GM13977 (cell line): ENCODE data around the gene RAB3GAP1.

ENCODE experiments used
- DNase-seq: peaks from one replicate; pipeline ENCODE4 v3.0.0; 2012; ENCODE audit warnings: low spot score
- in situ Hi-C: fragments of 300-500 bp; cut with MboI; formaldehyde crosslinking; loops from one replicate; pipeline ENCODE4 v1.12.0; 2022; ENCODE audit warnings: low sequenced_read_pairs, low pct_unique_long_range_greater_than_20kb, mixed read lengths, inconsistent platforms; ENCODE audit not compliant: unreplicated experiment
- TF ChIP-seq, protein P1 (sequence below): IDR thresholded peaks from 2 replicates; pipeline ENCODE4 v1.5.1; 2012; ENCODE audit warnings: mild to moderate bottlenecking, control low read depth; ENCODE audit not compliant: insufficient read depth; ENCODE audit errors: extremely low read depth, missing control alignments

RAB3GAP1 gene

DNA sequence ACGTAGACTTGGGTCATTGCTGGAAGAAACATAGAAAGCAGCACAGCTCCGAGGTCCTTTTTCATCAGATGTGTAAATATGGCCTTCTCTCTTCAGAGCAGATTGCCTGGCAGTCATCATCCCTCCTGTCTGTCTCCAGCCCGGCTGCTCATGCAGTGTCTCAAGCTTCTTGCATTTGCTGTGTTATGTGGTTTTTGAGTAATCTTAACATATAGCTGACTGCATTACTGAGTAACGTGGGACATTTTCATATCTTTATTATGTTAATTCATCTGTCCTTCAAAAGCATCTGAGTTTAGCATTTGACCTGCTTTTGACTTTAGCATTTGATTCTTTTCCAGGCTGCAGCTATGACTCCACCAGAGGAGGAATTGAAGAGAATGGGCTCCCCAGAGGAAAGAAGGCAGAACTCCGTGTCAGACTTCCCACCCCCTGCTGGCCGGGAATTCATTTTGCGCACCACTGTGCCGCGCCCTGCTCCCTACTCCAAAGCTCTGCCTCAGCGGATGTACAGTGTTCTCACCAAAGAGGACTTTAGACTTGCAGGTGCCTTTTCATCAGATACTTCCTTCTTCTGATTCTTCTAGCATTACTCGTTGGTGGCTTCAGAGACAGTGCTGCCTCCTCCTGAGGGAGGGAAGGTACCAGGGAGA is 116.2 kb downstream of the RAB3GAP1 start:
- TF ChIP-seq, protein P1, sequence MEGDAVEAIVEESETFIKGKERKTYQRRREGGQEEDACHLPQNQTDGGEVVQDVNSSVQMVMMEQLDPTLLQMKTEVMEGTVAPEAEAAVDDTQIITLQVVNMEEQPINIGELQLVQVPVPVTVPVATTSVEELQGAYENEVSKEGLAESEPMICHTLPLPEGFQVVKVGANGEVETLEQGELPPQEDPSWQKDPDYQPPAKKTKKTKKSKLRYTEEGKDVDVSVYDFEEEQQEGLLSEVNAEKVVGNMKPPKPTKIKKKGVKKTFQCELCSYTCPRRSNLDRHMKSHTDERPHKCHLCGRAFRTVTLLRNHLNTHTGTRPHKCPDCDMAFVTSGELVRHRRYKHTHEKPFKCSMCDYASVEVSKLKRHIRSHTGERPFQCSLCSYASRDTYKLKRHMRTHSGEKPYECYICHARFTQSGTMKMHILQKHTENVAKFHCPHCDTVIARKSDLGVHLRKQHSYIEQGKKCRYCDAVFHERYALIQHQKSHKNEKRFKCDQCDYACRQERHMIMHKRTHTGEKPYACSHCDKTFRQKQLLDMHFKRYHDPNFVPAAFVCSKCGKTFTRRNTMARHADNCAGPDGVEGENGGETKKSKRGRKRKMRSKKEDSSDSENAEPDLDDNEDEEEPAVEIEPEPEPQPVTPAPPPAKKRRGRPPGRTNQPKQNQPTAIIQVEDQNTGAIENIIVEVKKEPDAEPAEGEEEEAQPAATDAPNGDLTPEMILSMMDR, result no peak
- in situ Hi-C loops, result no loop called here
- DNase-seq, result no peak

DNA sequence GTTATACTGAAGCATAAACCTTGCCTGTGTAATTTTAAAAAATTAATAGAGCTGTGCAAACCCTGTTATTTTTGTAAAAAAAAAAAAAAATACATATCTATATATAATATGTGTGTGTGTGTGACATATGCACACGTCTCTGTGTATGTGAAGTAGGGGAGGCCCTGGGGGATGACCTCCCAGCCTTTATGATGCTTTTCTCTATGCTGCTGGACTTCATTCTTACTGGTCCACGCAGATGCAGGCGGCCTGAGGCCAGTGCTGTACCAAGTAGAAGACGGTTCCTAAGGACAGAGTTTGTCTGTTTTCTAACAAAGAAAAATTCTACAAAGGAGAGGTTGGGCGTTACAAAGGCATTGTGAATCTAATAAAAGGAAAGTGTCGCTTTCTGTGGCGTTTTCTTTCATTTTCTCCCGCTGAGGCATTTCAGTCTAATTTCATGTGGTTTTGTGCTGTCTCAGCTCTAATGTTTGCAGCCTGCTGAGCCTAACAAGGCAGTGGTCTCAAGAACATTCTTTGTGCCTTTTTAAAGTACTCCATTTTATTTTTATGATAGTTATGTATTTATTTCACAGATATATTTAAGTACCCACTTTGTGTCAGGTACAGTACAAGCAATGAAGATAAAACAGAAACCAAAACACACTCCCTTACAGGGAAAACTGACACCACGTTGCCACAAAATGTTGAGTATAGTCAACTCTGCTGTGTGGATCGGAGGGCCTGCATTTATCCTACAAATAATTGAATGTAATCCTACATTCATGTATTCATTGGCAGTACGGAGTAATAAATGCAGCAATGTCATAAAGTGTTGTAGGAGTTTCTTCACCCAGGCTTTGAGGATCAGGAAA is 118.0 kb downstream of the RAB3GAP1 start:
- in situ Hi-C loops, result no loop called here
- TF ChIP-seq, protein P1, result no peak
- no peak for DNase-seq

DNA sequence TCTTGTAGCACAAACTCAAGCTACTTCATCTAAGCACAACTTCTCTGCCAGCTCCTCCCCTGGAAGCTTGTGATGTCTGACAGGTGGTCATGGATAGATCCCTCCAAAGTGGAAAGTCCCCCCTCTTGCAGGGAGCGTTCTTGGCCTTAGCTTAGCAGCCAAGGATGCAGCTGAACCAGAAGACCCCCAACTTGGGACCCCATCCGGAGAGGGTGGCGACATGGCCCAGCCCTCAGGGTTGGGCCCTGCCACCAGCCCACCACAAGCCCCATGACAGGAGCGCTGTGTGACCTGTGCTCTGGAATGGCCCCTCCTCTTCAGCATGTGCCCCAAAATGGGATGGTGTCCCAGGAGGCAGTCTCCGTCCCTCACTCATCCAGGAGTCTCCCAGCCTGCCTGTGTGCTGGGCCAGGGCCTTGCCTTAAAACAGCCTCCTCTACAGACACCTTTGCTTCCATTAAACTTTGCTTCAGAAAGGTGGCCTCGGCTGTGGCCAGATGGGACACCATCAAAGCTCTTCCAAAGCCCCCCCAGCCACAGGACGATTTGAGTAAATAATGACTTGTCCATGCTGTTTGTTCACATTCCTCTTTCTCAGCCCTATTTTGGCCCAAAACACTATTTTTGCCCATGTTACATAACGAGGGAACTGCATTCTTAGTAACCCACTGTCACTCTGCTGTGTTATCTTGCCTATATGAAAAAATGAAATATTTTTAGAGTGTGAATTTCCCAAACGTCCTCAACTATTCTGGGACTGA is 122.1 kb downstream of the RAB3GAP1 start:
- in situ Hi-C loops, result no loop called here
- TF ChIP-seq, protein P1, result no peak
- DNase-seq, result no peak

DNA sequence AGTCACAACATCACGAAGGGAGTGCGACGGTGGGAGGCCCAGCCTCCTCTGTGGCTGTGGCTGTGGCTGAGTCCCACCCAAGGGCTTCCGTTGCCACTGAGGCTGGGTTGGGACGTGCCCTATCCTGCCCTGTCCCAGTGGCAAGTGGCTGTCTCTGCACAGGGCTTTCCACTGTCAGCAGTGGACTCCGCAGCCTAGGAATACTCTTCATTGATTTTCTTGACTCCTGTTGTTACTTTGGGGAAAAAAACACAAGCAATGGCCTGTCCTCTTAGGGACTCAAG is 122.7 kb downstream of the RAB3GAP1 start:
- no peak for DNase-seq

DNA sequence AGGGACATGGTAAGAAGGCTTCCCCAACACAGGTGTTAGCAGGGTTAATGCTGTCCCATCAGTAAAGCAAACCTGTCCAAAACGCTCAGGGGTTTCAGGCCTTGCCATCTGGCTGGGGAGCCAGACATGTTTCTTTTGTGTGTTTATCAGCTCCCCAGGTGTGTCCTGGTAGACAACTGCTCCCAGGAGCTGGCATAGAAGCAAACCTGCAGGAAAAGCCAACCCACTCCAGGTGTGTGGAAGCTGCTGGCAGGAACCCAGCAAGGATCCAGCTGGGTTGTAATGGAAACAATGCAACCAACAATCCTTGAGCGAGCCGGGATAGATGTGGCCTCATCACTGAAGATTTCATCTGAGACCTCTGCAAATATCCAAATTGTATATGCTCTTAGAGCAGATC is 123.1 kb downstream of the RAB3GAP1 start:
- TF ChIP-seq, protein P1, result no peak
- in situ Hi-C loops, result no loop called here

More for the DNA sequence above, 122.7 kb downstream of the RAB3GAP1 start:
- in situ Hi-C loops, result no loop called here
- TF ChIP-seq, protein P1, result no peak

DNA sequence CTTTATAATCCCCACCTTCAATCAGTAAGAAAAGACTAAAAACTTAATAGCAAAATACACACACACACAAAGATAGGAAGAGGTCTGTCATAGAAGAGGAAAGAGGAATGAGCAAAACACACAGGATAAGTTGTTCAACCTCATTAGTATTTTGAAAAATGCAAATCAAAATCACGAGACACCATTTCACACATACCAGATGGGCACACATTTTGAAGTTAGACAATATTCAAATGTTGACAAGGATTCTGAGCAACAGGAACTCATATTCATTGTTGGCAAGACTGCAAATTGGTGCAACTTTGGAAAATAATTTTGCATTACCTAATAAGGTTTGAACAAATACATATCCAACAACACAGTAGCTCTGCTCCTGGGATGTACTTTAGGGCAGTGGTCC is 127.6 kb downstream of the RAB3GAP1 start:
- DNase-seq, result no peak
- TF ChIP-seq, protein P1, result no peak
- in situ Hi-C loops, result no loop called here

More for the DNA sequence above, 123.1 kb downstream of the RAB3GAP1 start:
- DNase-seq, result no peak
